Neural cell (in vitro differentiated cells): ENCODE data around the gene ZFYVE19. TPM values are rescaled to one million over a fixed set of nuclear protein-coding genes. Genes with fewer than 3 reads are reported as not detected.

Experiments
- H2AFZ ChIP-seq: fragments of 200-600, 300-800 bp; sonication (generic), shearing (Covaris generic); 2 replicates; pipeline ENCODE4 v1.6.0; 2014; ENCODE audit warnings: low read depth, mild to moderate bottlenecking, antibody characterized with exemption, low read length, moderate library complexity
- H3F3A ChIP-seq: fragments of 200-600 bp; shearing (Covaris generic); 2 replicates; pipeline ENCODE4 v1.6.1; 2016; ENCODE audit warnings: mild to moderate bottlenecking, moderate library complexity, mixed read lengths, antibody characterized with exemption, low read length; ENCODE audit not compliant: insufficient read depth, poor library complexity, severe bottlenecking
- H3K27ac ChIP-seq: fragments of 200-600, 300-800 bp; sonication (generic), shearing (Covaris generic); 2 replicates; pipeline ENCODE4 v1.5.1; 2014; ENCODE audit warnings: mild to moderate bottlenecking, low read length, moderate library complexity
- H3K27me3 ChIP-seq: fragments of 300-800, 200-600 bp; sonication (generic), shearing (Covaris generic); 2 replicates; pipeline ENCODE4 v1.6.0; 2014; ENCODE audit warnings: mild to moderate bottlenecking, low read depth, low read length, moderate library complexity; ENCODE audit not compliant: insufficient read depth
- H3K36me3 ChIP-seq: fragments of 300-800, 200-600 bp; sonication (generic), shearing (Covaris generic); 2 replicates; pipeline ENCODE4 v1.5.1; 2014; ENCODE audit warnings: mild to moderate bottlenecking, antibody characterized with exemption, low read length, moderate library complexity; ENCODE audit not compliant: insufficient read depth
- H3K4me2 ChIP-seq: fragments of 300-800, 200-600 bp; sonication (generic), shearing (Covaris generic); 2 replicates; pipeline ENCODE4 v1.6.0; 2014; ENCODE audit warnings: mild to moderate bottlenecking, low read length
- H3K4me3 ChIP-seq: fragments of 300-800, 200-600 bp; sonication (generic), shearing (Covaris generic); 2 replicates; pipeline ENCODE4 v1.5.1; 2014; ENCODE audit warnings: mild to moderate bottlenecking, low read length, moderate library complexity
- H3K79me2 ChIP-seq: fragments of 200-600 bp; shearing (Covaris generic); replicated peaks from 2 replicates; pipeline ENCODE4 v1.6.0; 2014; ENCODE audit warnings: mild to moderate bottlenecking, low read length, moderate library complexity; ENCODE audit not compliant: insufficient read depth
- H3K9ac ChIP-seq: fragments of 300-800, 200-600 bp; sonication (generic), shearing (Covaris generic); 2 replicates; pipeline ENCODE4 v1.6.1; 2016; ENCODE audit warnings: mild to moderate bottlenecking, low read length, mixed read lengths
- H3K9me2 ChIP-seq: fragments of 200-600 bp; shearing (Covaris generic); 2 replicates; pipeline ENCODE4 v1.6.1; 2016; ENCODE audit warnings: mild to moderate bottlenecking, low read length, mixed read lengths; ENCODE audit not compliant: insufficient read depth
- H3K9me3 ChIP-seq: fragments of 200-600, 300-800 bp; sonication (generic), shearing (Covaris generic); 2 replicates; pipeline ENCODE4 v1.6.1; 2016; ENCODE audit warnings: mild to moderate bottlenecking, mixed run types, low read length, moderate library complexity, mixed read lengths
- H4K20me1 ChIP-seq: fragments of 200-600 bp; shearing (Covaris generic); 2 replicates; pipeline ENCODE4 v1.6.1; 2016; ENCODE audit warnings: mild to moderate bottlenecking, mixed run types; ENCODE audit not compliant: insufficient read depth
- CTCF ChIP-seq: fragments of 450-650 bp; IDR thresholded peaks from 2 replicates; pipeline ENCODE4 v1.5.1; 2014; ENCODE audit warnings: antibody characterized with exemption, mild to moderate bottlenecking, moderate library complexity; ENCODE audit not compliant: poor library complexity, severe bottlenecking
- EP300 ChIP-seq: fragments of 450-650 bp; conservative IDR thresholded peaks from 2 replicates; pipeline ENCODE4 v1.6.1; 2014; ENCODE audit warnings: antibody characterized with exemption, mild to moderate bottlenecking, moderate library complexity; ENCODE audit not compliant: poor library complexity, severe bottlenecking
- EZH2 ChIP-seq: fragments of 200-600, 300-800 bp; shearing (Covaris generic), sonication (generic); IDR thresholded peaks from 2 replicates; pipeline ENCODE4 v1.6.1; 2014; ENCODE audit warnings: antibody characterized with exemption, low read length, borderline replicate concordance, mild to moderate bottlenecking; ENCODE audit not compliant: insufficient read depth, poor library complexity, severe bottlenecking
- MXI1 ChIP-seq: fragments of 450-650 bp; conservative IDR thresholded peaks from 2 replicates; pipeline ENCODE4 v1.6.1; 2014; ENCODE audit warnings: antibody characterized with exemption, mild to moderate bottlenecking; ENCODE audit not compliant: poor library complexity, severe bottlenecking
- POLR2AphosphoS5 ChIP-seq: IDR thresholded peaks from 2 replicates; pipeline ENCODE4 v1.6.1; 2012
- RAD21 ChIP-seq: fragments of 450-650 bp; conservative IDR thresholded peaks from 2 replicates; pipeline ENCODE4 v1.6.1; 2014; ENCODE audit warnings: antibody characterized with exemption, mild to moderate bottlenecking, moderate library complexity
- REST ChIP-seq: IDR thresholded peaks from 2 replicates; pipeline ENCODE4 v1.6.1; 2012; ENCODE audit warnings: borderline replicate concordance
- SMC3 ChIP-seq: fragments of 450-650 bp; conservative IDR thresholded peaks from 2 replicates; pipeline ENCODE4 v1.6.1; 2014; ENCODE audit warnings: antibody characterized with exemption, mild to moderate bottlenecking, moderate library complexity; ENCODE audit not compliant: poor library complexity
- TAF1 ChIP-seq: IDR thresholded peaks from 2 replicates; pipeline ENCODE4 v1.6.1; 2012; ENCODE audit warnings: low read depth
- polyA plus RNA-seq: library from polyadenylated mRNA; depleted of rRNA; stranded (reverse); fragments of >200 nt; gene quantifications from 2 replicates; pipeline ENCODE4 v1.2.3, GENCODE V29; 2014

The ZFYVE19 gene
- polyA plus RNA-seq, 1 donor from 2014 or later, result 48.2 TPM

GRCh38 chr15:40796041-40796440 lies 10.8 kb upstream of the ZFYVE19 start:
- no peak overlapping the region for H2AFZ ChIP-seq
- no peak overlapping the region for H3K9ac ChIP-seq
- no peaks in the 10 kb centered on the region for H3K9me2 ChIP-seq
- no peak overlapping the region for H3K4me2 ChIP-seq
- no peaks in the 10 kb centered on the region for H3K79me2 ChIP-seq
- H4K20me1 ChIP-seq, result no peaks in the 10 kb centered on the region
- H3K36me3 ChIP-seq, result peaks cover 3% of the 10 kb centered on the region
- no peak overlapping the region for H3K27ac ChIP-seq
- no peak for TF ChIP-seq POLR2AphosphoS5
- no peak for TF ChIP-seq TAF1
- TF ChIP-seq RAD21, result no peak
- TF ChIP-seq CTCF, result no peak
- H3F3A ChIP-seq, result no peaks in the 10 kb centered on the region
- no peaks in the 10 kb centered on the region for H3K9me3 ChIP-seq
- no peaks in the 10 kb centered on the region for H3K27me3 ChIP-seq
- no peak overlapping the region for H3K4me3 ChIP-seq

- Histone ChIP-seq H3F3A (no peaks in the 10 kb centered on the region), H3K9me3 (no peaks in the 10 kb centered on the region), H3K4me2 (no peak overlapping the region), H3K9me2 (no peaks in the 10 kb centered on the region), H3K27ac (no peak overlapping the region), H4K20me1 (no peaks in the 10 kb centered on the region), H3K79me2 (no peaks in the 10 kb centered on the region), H3K27me3 (no peaks in the 10 kb centered on the region), H2AFZ (no peak overlapping the region), H3K9ac (no peak overlapping the region), H3K4me3 (no peak overlapping the region), H3K36me3 (peaks cover 3% of the 10 kb centered on the region)
- no peak for TF ChIP-seq TAF1
- TF ChIP-seq POLR2AphosphoS5, result no peak
- TF ChIP-seq REST, result no peak
- TF ChIP-seq SMC3, result no peak
- no peak for TF ChIP-seq EP300
- TF ChIP-seq MXI1, result no peak
- TF ChIP-seq CTCF, result no peak
- TF ChIP-seq RAD21, result no peak
- TF ChIP-seq EZH2, result no peak
Observed at GRCh38 chr15:40796512-40796911, 10.4 kb upstream of the ZFYVE19 start.
